IPS-NIHi7 (cell line): ENCODE data around the gene ZMIZ1.

Experiments
- DNase-seq: peaks from one replicate; pipeline ENCODE4 v3.0.0; 2012; ENCODE audit warnings: mixed read lengths; ENCODE audit errors: extremely low spot score

Gene ZMIZ1

DNA sequence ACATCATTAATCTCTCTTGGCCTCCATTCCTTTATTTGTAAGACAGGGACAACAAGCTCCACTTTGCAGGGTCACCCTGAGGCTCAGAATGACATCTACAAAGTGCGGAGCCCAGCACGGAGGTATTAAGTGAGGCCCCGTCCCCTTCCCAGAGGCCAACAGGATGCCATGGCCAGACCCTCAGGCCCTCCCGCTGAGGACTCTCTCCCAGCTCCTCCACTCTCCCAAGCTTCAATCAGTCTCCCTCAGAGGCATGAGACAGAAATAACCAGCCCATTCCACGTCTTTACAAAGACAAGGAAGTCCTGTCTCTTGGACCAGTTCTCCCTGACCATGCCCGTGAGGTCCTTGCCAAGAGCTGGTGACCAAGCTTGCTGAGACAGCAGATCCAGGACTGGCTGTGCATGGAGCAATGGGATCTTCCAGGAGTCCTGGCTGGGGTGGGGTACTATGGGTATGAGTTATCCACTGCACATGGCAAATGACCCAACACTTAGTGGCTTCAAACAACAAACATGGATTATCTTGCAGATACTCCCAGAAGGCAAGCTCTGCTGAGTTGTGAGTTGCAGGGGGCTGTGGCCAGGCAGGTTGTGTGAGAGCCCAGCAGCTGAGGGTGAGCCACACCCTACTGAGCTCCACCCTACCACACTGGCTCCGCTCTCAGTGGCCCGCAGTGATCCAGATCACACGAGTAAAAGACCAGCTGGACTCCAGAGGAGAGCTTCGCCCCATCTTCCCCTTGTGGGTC, 274.2 kb downstream of the ZMIZ1 start:
- no peak for DNase-seq

DNA sequence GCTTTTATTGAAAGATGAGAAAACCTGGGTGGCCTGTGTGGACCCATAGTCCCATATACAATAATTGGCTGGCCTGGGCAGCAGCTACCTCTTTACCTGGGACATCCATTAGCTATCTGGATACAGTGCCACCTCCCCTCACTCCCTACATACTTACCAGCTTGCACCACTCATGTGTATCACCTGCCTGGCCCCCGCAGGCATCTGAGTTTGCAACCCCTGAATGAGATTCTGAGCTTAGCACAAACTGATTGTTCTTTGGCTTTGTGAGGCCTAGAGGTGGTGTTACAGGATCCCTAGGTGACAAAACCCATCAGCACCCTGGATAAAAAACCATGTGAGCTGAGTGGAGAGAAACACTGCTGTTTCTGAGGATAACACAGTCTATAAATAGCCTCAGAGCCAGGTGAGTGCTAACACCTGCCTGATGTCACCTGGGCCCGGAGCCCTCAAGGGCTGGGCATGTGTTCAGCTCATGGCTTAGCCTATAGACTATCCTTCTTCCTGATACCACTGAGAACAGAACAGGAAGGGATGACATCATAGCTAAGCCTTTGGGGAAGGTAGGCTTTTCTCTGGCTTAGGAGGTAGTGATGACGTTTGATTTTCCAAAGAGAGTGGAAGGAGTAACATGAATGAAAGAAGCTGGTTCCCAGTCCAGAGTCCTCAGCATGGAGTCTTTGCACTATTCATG, 275.9 kb downstream of the ZMIZ1 start:
- no peak for DNase-seq

DNA sequence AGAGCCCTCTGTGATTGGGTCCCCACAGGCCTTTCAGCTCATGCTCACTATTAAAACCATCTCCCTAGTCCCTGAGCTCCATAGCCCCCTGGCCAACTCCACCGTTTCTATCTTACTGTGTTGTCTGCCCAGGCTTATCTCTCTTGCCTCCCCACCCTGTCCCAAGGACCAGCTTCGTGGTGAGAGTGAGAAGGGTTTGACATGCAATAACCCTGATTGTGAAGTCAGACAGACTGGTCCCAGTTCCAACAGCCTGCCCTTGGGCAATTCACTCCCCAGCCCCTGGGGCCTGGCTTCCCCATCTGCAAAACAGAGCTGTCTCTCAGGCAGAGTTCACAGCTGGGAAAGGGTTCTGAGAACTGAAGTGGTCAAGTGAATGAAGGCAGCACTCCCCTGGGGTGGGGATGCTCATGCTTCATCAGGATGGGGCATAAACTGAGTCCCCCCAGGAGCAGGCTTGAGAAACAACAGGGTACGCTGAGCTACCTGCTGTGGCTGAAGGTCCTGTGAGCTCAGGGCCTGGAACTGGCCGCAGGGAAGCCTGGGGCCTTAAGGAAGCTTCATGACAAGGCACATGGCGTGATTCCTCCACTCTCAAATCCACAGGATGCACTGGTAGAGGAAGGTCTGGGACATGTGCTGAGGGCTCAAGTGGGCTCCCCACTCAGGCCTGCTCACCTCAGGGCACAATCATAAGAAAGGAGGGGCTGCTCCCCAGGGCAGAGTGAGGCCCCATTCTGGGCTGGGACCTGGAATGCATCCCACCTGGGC, 276.7 kb downstream of the ZMIZ1 start:
- no peak for DNase-seq

DNA sequence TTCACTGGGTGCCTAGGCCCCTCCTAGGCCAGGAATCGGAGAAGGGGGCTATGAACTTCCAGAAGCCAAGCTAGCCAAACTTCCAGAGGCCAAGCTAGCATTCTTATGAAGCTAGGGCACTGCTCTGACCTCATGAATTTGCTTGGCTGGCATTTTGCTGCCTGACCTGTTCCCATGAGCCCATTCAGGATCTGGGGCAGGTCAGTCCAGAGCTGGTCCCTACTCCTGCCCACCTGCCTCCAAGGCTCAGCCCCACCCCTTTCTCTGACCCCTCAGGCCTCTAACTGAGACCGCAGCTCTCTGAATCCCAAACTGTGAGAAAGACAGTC, 277.2 kb downstream of the ZMIZ1 start:
- DNase-seq, result no peak

DNA sequence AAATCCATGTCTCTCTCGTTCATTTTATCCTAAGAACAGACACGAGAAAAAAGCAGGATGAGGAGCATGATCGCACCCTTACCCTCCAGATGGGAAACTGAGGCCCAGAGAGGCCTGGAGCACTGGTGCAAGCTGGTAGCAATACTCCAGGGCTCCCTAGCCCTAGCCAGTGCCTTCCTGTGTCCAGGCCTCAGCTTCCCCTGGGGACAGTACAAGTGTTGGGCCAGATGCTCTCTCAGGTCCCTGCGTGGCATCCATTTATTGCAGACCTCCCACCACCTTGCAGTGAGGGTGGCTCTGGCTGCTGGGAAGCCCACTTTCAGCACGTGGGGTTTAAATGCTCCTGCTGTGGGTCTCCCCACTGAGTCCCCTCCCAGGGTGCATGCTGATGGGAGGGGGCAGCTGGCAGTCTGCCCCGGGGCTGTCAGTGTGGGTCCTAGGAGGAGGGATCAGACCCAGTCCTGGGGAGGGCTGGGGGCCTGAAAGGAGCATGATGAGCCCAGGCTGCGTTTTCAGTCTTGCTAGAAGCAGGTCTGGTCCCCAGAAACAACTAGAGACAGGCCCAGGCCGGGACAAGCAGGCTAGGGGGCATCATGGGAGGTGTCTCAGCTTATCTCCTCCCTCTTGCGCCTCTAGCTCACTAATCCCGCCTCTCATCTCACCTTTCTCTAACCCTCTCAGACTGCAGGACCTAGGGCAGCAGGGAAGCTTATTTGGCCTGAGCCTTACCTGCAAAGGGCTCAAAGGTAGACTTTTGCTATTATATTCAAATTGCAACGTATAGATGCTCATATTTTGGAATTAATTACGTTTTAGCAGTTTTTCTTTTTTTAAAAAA, 277.8 kb downstream of the ZMIZ1 start:
- DNase-seq, result peak; percentile 78

DNA sequence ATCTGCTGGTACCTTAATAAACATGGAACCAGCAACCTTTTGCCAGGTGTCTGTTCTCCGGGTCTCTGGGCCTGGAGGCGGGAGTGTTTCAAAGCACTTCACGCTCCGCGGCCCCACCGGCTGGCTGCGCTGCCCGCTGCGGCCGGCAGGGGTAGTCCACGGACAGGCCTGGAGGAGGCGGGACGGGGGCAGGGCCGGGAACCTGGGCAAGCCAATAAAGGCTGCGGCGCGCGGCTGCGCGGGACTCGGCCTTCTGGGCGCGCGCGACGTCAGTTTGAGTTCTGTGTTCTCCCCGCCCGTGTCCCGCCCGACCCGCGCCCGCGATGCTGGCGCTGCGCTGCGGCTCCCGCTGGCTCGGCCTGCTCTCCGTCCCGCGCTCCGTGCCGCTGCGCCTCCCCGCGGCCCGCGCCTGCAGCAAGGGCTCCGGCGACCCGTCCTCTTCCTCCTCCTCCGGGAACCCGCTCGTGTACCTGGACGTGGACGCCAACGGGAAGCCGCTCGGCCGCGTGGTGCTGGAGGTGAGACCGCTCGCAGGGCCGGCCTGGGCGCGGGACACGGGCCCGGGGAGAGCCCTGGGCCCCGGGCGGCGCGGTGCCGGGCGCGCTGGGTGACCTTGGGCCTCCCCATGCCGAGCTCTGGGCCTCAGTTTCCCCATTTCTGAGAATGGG, 278.6 kb downstream of the ZMIZ1 start, which contains the start of gene PPIF:
Gene PPIF, plus strand, starts transcription at position 244 of the 668 bp plus-strand sequence. Its CDS starts 80 bp downstream, at position 324.
- peak; percentile 95 for DNase-seq

DNA sequence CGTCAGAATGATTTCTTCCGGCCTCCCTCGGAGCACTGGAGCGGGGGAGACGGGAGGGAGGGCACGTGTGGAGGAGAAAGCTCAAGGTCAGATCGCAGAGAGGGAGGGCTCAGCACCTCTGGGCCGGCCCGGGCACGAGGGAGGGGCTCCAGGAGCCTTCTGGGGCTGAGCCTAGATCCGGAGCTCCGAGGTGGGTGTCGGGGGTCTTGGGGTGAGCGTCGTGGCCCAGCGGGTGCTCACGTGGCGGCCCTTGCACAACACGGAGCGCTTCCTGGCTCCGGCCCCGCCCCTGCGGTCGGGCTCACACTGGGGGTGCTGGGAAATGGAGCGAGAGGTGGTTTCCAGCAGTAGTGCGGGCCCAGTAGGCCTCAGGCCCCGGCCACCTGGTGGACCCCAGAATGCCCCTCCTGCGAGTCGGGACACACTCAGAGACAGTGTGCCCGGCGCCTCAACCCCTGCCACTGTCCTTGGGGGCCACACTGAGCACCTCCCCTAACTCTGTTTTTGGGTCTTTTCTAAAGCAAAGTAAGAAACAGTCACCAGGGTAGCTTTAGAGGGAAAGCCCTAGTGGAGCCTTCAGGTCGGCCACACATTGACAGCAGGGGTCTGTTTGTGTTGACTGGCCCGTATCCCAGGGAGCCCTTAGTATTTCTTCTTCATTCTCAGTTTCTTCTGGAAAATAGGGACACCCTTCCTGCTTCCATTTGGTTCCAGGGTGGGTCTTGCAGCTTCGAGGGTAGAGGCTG, 279.3 kb downstream of the ZMIZ1 start:
- DNase-seq, result peak; percentile 65

DNA sequence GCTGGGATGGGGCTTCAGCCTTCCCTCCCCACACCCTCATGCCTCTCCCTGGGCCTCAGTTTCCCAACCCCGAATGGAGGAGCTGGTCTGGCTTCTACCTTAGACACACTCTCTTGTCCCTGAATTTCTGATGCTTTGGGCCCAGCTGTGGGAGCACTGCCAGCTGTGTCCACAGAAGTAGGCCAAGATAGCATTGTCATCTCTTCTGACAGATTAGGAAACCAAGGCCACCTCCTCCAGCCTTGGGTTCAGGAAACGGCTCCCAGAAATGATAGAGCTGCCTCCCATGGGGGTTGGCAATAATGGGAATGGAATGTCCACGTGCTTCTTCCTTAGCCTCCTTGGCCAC, 279.8 kb downstream of the ZMIZ1 start:
- no peak for DNase-seq

DNA sequence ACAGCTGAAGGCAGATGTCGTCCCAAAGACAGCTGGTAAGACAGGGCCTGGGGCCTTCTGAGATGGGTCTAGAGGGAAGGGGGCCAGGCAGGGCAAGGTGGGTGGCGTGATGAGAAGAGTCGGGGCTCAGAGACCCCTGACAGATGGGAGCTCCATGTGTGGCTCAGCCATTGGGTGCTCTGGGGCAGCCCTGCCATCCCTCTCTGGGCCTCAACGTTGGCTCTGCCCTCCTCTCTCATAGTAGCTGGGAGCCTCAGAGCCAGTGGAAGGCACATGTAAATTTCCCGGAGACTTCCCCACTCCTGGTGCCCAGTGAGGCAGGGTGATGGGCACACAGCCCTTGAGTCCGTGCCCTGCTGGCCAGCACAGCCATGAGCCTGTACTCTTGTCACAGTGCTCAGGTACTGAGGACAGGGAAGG, 280.3 kb downstream of the ZMIZ1 start:
- no peak for DNase-seq

DNA sequence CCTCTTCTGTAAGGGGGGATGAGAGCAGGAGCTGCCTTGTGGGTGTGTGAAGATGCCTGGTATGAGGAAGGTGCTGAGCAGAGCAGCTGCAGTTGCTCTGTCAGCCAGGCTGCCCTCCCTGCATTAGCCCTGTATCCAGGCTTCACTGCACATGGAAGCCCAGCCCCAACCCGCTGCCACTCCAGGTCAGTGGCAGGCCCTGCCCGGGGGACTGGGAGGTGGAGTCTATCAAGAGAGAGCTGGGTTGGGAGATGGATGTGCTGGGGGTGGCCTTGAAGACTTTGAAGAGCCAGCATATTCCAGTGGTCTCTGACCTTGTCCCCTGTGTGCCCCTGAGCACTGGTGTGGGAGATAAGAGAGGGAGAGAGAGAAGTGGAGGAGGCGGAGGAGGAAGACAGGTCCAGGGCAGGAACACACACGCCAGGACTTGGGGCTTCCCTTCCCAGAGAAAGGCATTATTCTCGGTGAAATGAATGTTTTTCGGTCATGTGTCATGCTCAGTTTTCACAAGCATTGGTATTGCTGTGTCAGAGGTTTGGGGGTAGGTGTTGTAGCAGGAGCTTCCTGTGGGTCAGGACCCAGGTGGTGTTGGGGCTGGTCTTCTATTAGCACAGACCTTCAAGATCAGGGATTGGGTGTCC, 281.1 kb downstream of the ZMIZ1 start:
- DNase-seq, result no peak

DNA sequence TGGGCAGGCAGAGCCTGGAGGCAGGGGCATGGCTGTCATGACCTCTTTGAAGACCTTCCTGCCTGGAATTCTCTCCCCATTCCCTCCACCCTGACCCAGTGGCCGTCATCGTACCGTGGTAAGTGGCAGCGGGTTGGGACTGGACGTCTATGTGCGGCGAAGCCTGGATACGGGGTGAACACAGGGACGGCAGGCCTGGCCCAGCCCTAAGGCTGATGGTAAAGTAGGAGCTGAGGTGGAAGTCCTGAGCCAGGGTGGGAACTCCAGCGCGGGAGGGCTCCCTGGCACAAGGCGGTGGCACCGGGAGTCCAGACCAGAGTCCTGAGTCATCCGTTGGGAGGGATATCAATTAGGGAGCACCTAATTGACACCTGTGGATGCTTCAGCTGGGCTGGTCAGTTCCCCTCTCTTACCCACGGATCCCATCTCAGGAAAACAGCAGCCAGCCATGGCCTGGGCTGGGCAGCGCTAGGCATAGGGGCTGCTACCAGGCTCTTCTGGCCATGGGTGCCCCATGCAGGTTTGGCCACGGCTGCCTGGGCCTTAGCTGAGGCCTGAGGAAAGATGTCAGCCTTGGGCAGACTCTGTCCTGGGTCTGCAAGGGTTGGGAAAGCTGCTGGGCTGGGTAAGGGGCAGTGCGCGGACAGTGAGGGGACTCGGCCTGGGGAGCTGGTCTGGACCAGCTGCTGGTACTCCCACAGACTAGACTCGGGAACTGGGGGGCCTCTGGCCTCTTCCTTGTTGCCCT, 281.8 kb downstream of the ZMIZ1 start:
- DNase-seq, result no peak

DNA sequence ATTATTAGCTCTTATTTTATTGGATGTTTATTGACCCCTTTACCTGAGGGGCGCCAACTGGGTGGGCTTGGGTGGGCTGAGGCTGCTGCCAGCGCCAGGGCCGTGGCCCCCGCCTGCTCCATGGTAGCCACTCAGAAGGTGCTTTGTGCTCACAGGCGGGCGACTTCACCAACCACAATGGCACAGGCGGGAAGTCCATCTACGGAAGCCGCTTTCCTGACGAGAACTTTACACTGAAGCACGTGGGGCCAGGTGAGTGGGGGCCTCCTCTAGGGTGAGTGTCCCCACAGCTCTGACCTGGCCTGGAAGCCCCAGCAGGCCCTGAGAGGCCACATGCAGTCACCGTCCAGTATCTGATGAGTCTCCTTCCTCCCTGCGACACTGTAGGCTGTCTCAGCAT, 282.6 kb downstream of the ZMIZ1 start:
- DNase-seq, result no peak

DNA sequence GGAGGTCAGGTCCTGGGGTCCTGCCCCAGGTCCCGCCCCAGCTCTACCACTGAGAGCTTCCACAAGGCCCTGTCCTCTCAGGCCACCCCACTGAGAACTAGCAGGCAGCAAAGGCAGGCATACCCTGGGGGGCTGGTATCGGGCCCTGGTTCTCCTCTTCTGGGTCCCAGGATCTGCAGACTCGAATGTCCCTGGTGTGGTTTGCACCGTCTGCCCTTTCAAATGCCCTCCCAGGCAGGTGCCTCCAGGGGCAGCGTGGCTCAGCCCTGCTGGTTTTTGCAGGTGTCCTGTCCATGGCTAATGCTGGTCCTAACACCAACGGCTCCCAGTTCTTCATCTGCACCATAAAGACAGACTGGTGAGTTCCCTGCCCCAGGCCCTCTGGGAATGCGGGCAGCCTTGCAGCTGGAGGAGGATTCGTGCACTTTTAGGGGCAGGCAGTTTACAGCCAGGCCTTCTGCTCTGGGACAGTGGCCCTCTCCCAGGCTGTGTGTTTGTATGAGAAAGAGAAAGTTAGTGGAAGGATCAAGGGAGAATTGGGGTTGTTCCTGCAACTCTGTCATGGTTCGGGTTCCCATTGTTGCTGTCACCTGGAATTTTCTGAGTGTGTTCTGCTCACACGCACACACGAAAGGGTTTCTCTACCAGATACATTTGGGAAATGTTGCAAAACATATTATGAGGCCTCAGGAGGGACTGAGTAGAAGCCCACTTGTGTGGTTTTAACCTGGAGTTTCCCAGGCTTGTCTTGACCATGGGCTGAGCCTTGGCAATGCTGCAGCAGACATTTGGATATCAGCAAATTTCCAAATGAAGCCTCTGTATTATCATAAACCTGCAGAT, 283.5 kb downstream of the ZMIZ1 start:
- no peak for DNase-seq

DNA sequence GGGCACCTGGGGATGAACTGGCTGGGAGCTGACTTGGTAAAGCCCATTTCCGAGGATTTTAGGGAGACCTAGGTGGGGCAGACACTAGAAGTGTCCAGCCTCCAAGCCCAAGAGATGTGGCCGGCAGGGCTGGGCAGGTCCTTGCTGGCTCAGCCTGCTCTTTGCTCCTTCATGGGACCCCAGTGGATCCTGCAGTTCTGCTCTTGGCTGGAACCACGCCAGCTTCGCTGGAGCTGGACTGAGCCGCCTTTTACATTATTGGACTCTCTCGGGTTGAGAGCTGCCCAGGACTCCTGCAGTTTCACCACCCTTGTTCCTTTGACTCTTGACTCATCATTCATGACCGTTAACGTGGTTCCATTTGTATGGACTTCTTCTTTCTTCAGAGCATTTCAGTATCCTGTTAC, 284.2 kb downstream of the ZMIZ1 start:
- peak; percentile 3 for DNase-seq

DNA sequence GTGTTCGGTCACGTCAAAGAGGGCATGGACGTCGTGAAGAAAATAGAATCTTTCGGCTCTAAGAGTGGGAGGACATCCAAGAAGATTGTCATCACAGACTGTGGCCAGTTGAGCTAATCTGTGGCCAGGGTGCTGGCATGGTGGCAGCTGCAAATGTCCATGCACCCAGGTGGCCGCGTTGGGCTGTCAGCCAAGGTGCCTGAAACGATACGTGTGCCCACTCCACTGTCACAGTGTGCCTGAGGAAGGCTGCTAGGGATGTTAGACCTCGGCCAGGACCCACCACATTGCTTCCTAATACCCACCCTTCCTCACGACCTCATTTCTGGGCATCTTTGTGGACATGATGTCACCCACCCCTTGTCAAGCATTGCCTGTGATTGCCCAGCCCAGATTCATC, 285.0 kb downstream of the ZMIZ1 start:
- DNase-seq, result no peak

DNA sequence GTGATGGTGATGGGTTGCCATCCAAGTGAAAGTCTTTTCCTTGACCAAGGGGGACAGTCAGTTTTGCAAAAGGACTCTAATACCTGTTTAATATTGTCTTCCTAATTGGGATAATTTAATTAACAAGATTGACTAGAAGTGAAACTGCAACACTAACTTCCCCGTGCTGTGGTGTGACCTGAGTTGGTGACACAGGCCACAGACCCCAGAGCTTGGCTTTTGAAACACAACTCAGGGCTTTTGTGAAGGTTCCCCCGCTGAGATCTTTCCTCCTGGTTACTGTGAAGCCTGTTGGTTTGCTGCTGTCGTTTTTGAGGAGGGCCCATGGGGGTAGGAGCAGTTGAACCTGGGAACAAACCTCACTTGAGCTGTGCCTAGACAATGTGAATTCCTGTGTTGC, 285.4 kb downstream of the ZMIZ1 start:
- no peak for DNase-seq

DNA sequence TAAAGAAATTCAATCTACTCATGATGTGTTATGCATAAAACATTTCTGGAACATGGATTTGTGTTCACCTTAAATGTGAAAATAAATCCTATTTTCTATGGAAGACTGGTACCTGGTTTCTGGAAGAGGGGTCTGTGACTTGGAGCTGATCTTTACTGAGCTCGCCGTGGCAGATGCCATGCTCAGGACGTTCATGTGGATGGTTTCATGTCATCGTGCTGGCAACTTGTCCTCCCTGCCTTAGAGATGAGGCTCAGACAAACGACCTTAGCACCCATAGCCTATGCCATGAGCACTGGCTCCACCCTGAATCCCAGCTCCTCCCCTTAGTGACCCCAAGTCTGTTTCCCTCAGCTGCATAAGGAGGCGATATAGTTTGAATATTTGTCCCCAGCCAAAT, 285.8 kb downstream of the ZMIZ1 start:
- DNase-seq, result no peak

DNA sequence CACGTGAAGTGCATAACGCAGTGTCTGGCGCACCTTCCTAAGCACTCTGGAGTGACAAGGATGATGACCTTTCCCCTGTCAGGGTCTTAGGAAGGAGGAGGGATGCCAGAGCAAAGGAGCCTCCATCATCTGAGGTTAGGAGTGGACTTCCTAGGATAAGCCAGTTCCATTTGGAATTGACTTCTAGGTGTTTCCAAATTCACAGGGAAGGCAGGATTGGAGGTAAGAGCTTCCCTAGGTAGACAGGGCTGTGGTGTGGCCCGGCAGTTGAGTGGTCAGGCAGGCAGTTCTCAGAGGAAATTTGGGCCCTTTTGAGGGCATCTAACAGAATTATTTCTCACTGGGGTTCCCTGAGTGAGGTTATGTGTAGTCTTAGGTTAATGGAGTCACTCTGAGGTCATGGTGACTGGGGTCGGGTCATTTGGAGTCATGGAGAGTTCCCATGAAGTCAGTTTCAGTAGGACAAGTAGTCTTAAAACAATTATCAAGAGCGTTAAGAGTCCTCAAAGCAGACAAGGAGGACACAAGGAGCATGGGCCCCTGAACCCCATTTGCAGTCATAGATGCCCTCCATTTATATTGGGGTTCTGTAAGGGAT, 286.8 kb downstream of the ZMIZ1 start:
- DNase-seq, result no peak
